ENCODE data around the gene CEP95. TPM values are rescaled to one million over a fixed set of nuclear protein-coding genes. Genes with fewer than 3 reads are reported as not detected.
"Not testable (repeated sequence)": the region's sequence is repeated elsewhere in the genome, so short reads cannot be mapped to it uniquely, and the experiment has no call there.

Gene CEP95, protein sequence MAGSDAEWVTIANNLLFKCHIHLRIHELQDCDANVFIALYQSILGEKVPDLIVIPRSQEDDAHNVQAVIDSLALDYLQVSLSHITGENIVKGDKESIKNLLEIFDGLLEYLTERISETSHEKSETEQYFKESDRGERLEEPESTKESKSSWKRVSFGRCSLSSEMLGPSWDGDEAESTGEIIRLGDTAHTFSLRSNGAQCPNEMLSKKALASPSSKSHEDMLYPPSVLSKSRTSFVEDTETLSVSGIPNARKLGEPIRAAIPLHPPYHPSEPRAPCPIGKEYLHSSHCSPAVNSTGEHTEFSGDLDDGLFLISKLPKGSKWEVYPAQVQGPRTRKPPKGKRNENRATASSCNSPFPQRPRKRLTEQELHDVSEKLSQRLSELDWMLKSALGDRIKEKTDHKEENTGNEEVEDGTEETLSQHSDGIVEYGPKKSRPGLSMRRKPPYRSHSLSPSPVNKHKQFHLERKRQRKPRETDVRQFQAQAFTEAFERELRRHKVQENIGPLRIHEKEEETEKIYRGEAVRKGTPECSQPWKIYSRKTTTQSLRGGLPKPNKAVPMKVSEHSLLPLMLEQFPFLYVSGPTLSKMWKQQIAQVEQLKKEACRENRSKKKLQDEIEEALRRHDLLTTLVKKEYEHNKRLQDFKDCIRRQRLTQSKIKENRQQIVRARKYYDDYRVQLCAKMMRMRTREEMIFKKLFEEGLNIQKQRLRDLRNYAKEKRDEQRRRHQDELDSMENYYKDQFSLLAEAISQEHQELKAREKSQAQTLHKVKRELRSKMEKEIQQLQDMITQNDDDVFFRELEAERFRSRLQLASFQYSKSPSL
- 40.3 TPM for total RNA-seq
- long read RNA-seq, partial matches to known transcripts = 3 of 21 reads
- long read RNA-seq, other reads (novel, unspliced or antisense) = 17 of 21 reads

- Histone ChIP-seq H3K27ac (peak within 1 kb of the TSS; percentile 100), H3K36me3 (peaks cover 63% of the 10 kb centered on the region), H3K9me3 (no peaks in the 10 kb centered on the region), H3K4me3 (peak within 1 kb of the TSS; percentile 81), H3K4me1 (peaks cover 42% of the 10 kb centered on the region), H3K27me3 (no peaks in the 10 kb centered on the region)
- DNase-seq (peak; percentile 98), ATAC-seq (peak; percentile 85)
- intact Hi-C loops (cut with DNase I) = no loop called here
- TF ChIP-seq, protein P1, sequence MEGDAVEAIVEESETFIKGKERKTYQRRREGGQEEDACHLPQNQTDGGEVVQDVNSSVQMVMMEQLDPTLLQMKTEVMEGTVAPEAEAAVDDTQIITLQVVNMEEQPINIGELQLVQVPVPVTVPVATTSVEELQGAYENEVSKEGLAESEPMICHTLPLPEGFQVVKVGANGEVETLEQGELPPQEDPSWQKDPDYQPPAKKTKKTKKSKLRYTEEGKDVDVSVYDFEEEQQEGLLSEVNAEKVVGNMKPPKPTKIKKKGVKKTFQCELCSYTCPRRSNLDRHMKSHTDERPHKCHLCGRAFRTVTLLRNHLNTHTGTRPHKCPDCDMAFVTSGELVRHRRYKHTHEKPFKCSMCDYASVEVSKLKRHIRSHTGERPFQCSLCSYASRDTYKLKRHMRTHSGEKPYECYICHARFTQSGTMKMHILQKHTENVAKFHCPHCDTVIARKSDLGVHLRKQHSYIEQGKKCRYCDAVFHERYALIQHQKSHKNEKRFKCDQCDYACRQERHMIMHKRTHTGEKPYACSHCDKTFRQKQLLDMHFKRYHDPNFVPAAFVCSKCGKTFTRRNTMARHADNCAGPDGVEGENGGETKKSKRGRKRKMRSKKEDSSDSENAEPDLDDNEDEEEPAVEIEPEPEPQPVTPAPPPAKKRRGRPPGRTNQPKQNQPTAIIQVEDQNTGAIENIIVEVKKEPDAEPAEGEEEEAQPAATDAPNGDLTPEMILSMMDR (IDR thresholded peaks at IDR 0.05) = no peak
Measured at GRCh38 chr17:64506576-64507412, at the start of gene CEP95. CEP95 (plus strand) TSS chr17:64506977; CDS start chr17:64507098, 121 bp downstream.

- DNase-seq (no peak), ATAC-seq (no peak)
- Histone ChIP-seq H3K27ac (no peak overlapping the region), H3K4me1 (peaks cover 6% of the 10 kb centered on the region), H3K4me3 (no peak overlapping the region), H3K9me3 (no peaks in the 10 kb centered on the region), H3K27me3 (no peaks in the 10 kb centered on the region), H3K36me3 (no peaks in the 10 kb centered on the region)
- intact Hi-C loops (cut with DNase I) = no loop called here
- TF ChIP-seq, protein P1 (IDR thresholded peaks at IDR 0.05) = no peak
Measured at GRCh38 chr17:64457156-64457555, 49.6 kb upstream of the CEP95 start.

GRCh38 chr17:64458756-64459155 is 48.0 kb upstream of the CEP95 start:
- intact Hi-C loops (cut with DNase I) = no loop called here
- TF ChIP-seq, protein P1 (IDR thresholded peaks at IDR 0.05) = no peak
- ATAC-seq (peak; percentile 12), DNase-seq (no peak)
- no peaks in the 10 kb centered on the region for H3K36me3 ChIP-seq
- no peaks in the 10 kb centered on the region for H3K9me3 ChIP-seq
- no peaks in the 10 kb centered on the region for H3K27me3 ChIP-seq
- H3K27ac ChIP-seq = no peak overlapping the region
- peaks cover 6% of the 10 kb centered on the region for H3K4me1 ChIP-seq
- no peak overlapping the region for H3K4me3 ChIP-seq

DNA sequence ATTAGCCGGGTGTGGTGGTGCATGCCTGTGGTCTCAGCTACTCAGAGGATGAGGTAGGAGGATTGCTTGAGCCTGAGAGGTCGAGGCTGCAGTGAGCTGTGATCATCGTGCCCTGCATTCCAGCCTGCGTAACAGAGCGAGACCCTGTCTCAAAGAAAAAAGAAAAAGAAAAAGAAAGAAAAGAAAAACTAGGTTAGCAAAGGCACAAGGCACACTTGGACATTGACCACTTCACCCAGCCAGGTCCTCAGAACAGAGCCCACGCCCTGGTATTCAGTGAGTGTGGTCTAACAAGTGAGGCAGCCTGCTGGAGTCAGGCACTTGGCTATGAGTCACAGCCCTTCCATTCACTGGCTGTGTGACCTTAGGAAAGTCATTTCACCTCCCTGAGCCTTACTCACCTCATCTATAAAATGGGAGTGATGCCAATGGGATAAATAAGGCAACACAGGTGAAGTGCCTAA is 47.5 kb upstream of the CEP95 start:
- no peak for DNase-seq
- peak; percentile 59 for ATAC-seq
- Histone ChIP-seq H3K4me1 (peaks cover 6% of the 10 kb centered on the region), H3K27me3 (no peaks in the 10 kb centered on the region), H3K9me3 (no peaks in the 10 kb centered on the region), H3K36me3 (no peaks in the 10 kb centered on the region), H3K27ac (no peak overlapping the region), H3K4me3 (no peak overlapping the region)
- intact Hi-C loops (cut with DNase I) = no loop called here
- TF ChIP-seq, protein P1 (IDR thresholded peaks at IDR 0.05) = no peak

- H3K27me3 ChIP-seq; ATAC-seq; H3K9me3 ChIP-seq; intact Hi-C loops (cut with DNase I); DNase-seq; H3K27ac ChIP-seq; H3K36me3 ChIP-seq; H3K4me1 ChIP-seq; H3K4me3 ChIP-seq: not testable (repeated sequence)
Measured at GRCh38 chr17:64459818-64460217, 47.0 kb upstream of the CEP95 start.

Data from upper lobe of right lung (tissue), 1 donor.